Central memory CD8-positive, alpha-beta T cell (primary cell): ENCODE measurements around the gene SNAPC4.

Experiments
- ATAC-seq: fragments of 150-1000 bp; cut with Tn5 transposase; replicated peaks from 2 replicates; pipeline ENCODE4 v1.10.0; 2022; ENCODE audit warnings: mild to moderate bottlenecking, moderate FRiP score, moderate number of reproducible peaks; ENCODE audit not compliant: poor library complexity, severe bottlenecking; ENCODE audit errors: extremely low read depth
- DNase-seq, 2 donors: peaks; one replicate each; pipeline ENCODE4 v3.0.0; 2021; ENCODE audit warnings: low spot score in 2 of 2
- H3K27ac Mint-ChIP-seq: one replicate; pipeline ENCODE4 v1.8.0; 2022; ENCODE audit warnings: low read depth, mild to moderate bottlenecking, moderate library complexity, mixed read lengths
- H3K27me3 Mint-ChIP-seq: one replicate; pipeline ENCODE4 v1.8.0; 2022; ENCODE audit warnings: mixed read lengths
- H3K36me3 Mint-ChIP-seq: one replicate; pipeline ENCODE4 v1.8.0; 2022; ENCODE audit warnings: mild to moderate bottlenecking, moderate library complexity, mixed read lengths; ENCODE audit not compliant: insufficient read depth
- H3K4me1 Mint-ChIP-seq: one replicate; pipeline ENCODE4 v1.8.0; 2022; ENCODE audit warnings: mixed read lengths
- H3K4me3 Mint-ChIP-seq: one replicate; pipeline ENCODE4 v1.8.0; 2022; ENCODE audit warnings: mild to moderate bottlenecking, moderate library complexity, mixed read lengths
- H3K9me3 Mint-ChIP-seq: one replicate; pipeline ENCODE4 v1.8.0; 2022; ENCODE audit warnings: mixed read lengths

Gene SNAPC4

GRCh38 chr9:136400038-136400834 is at the start of gene SNAPC4:
Gene SNAPC4 (minus strand): TSS chr9:136400170. CDS start chr9:136398428, 1,742 bp downstream.
- H3K36me3 Mint-ChIP-seq = peaks cover 20% of the 10 kb centered on the region
- DNase-seq (peak; percentile 70 to 77), ATAC-seq (peak; percentile 45)
- no peaks in the 10 kb centered on the region for H3K27me3 Mint-ChIP-seq
- H3K4me3 Mint-ChIP-seq = peak within 1 kb of the TSS; percentile 78
- H3K27ac Mint-ChIP-seq = peak within 1 kb of the TSS; percentile 72
- peaks cover 32% of the 10 kb centered on the region for H3K4me1 Mint-ChIP-seq
- H3K9me3 Mint-ChIP-seq = no peaks in the 10 kb centered on the region

- peaks cover 5% of the 10 kb centered on the region for H3K4me1 Mint-ChIP-seq
- no peaks in the 10 kb centered on the region for H3K9me3 Mint-ChIP-seq
- DNase-seq (no peak), ATAC-seq (no peak)
- no peak overlapping the region for H3K4me3 Mint-ChIP-seq
- H3K27ac Mint-ChIP-seq = peak overlapping the region; percentile 41
- H3K36me3 Mint-ChIP-seq = peaks cover 76% of the 10 kb centered on the region
- no peaks in the 10 kb centered on the region for H3K27me3 Mint-ChIP-seq
Observed at GRCh38 chr9:136448655-136449054, 48.7 kb upstream of the SNAPC4 start.

GRCh38 chr9:136447173-136447778 is 47.3 kb upstream of the SNAPC4 start:
- no peak for ATAC-seq
- Mint-ChIP-seq H3K9me3 (no peaks in the 10 kb centered on the region), H3K27me3 (no peaks in the 10 kb centered on the region), H3K27ac (no peak overlapping the region), H3K36me3 (peaks cover 69% of the 10 kb centered on the region), H3K4me3 (no peak overlapping the region), H3K4me1 (peaks cover 5% of the 10 kb centered on the region)
- DNase-seq = no peak

- Mint-ChIP-seq H3K4me3 (no peak overlapping the region), H3K36me3 (peaks cover 66% of the 10 kb centered on the region), H3K4me1 (peaks cover 5% of the 10 kb centered on the region), H3K27ac (no peak overlapping the region), H3K9me3 (no peaks in the 10 kb centered on the region), H3K27me3 (no peaks in the 10 kb centered on the region)
- ATAC-seq = no peak
- DNase-seq = no peak
Observed at GRCh38 chr9:136445799-136446198, 45.8 kb upstream of the SNAPC4 start.

- Mint-ChIP-seq H3K27me3 (no peaks in the 10 kb centered on the region), H3K9me3 (no peaks in the 10 kb centered on the region)
Observed at GRCh38 chr9:136444102-136444501, 44.1 kb upstream of the SNAPC4 start.

GRCh38 chr9:136443687-136444086 is 43.7 kb upstream of the SNAPC4 start:
- peaks cover 57% of the 10 kb centered on the region for H3K36me3 Mint-ChIP-seq
- H3K4me3 Mint-ChIP-seq = no peak overlapping the region
- H3K4me1 Mint-ChIP-seq = peaks cover 5% of the 10 kb centered on the region
- DNase-seq (no peak), ATAC-seq (no peak)
- H3K27ac Mint-ChIP-seq = no peak overlapping the region
- H3K27me3 Mint-ChIP-seq = no peaks in the 10 kb centered on the region
- no peaks in the 10 kb centered on the region for H3K9me3 Mint-ChIP-seq

More at GRCh38 chr9:136444102-136444501, 44.1 kb upstream of the SNAPC4 start:
- ATAC-seq (no peak), DNase-seq (no peak)
- Mint-ChIP-seq H3K4me1 (peaks cover 5% of the 10 kb centered on the region), H3K36me3 (peaks cover 57% of the 10 kb centered on the region), H3K4me3 (no peak overlapping the region), H3K27ac (no peak overlapping the region)

GRCh38 chr9:136443087-136443486 is 43.1 kb upstream of the SNAPC4 start:
- H3K4me3 Mint-ChIP-seq = no peak overlapping the region
- DNase-seq = no peak
- no peaks in the 10 kb centered on the region for H3K27me3 Mint-ChIP-seq
- no peaks in the 10 kb centered on the region for H3K9me3 Mint-ChIP-seq
- peak overlapping the region; percentile 35 for H3K27ac Mint-ChIP-seq
- peaks cover 9% of the 10 kb centered on the region for H3K4me1 Mint-ChIP-seq
- ATAC-seq = no peak
- H3K36me3 Mint-ChIP-seq = peaks cover 51% of the 10 kb centered on the region

- H3K36me3 Mint-ChIP-seq = peaks cover 43% of the 10 kb centered on the region
- H3K4me1 Mint-ChIP-seq = peaks cover 15% of the 10 kb centered on the region
- DNase-seq (no peak), ATAC-seq (no peak)
- H3K27ac Mint-ChIP-seq = peak overlapping the region; percentile 35
- no peaks in the 10 kb centered on the region for H3K9me3 Mint-ChIP-seq
- no peak overlapping the region for H3K4me3 Mint-ChIP-seq
- H3K27me3 Mint-ChIP-seq = no peaks in the 10 kb centered on the region
Observed at GRCh38 chr9:136442265-136442664, 42.3 kb upstream of the SNAPC4 start.

- ATAC-seq (no peak), DNase-seq (no peak)
- no peaks in the 10 kb centered on the region for H3K27me3 Mint-ChIP-seq
- H3K4me3 Mint-ChIP-seq = no peak overlapping the region
- peaks cover 19% of the 10 kb centered on the region for H3K4me1 Mint-ChIP-seq
- peaks cover 39% of the 10 kb centered on the region for H3K36me3 Mint-ChIP-seq
- H3K27ac Mint-ChIP-seq = no peak overlapping the region
- no peaks in the 10 kb centered on the region for H3K9me3 Mint-ChIP-seq
Observed at GRCh38 chr9:136441681-136442245, 41.8 kb upstream of the SNAPC4 start.

- ATAC-seq (no peak), DNase-seq (no peak)
- H3K27me3 Mint-ChIP-seq = no peaks in the 10 kb centered on the region
- peaks cover 39% of the 10 kb centered on the region for H3K36me3 Mint-ChIP-seq
- H3K9me3 Mint-ChIP-seq = no peaks in the 10 kb centered on the region
- no peak overlapping the region for H3K27ac Mint-ChIP-seq
- peak overlapping the region; percentile 51 for H3K4me3 Mint-ChIP-seq
- H3K4me1 Mint-ChIP-seq = peaks cover 20% of the 10 kb centered on the region
Observed at GRCh38 chr9:136441191-136441680, 41.3 kb upstream of the SNAPC4 start.

- peaks cover 27% of the 10 kb centered on the region for H3K4me1 Mint-ChIP-seq
- H3K9me3 Mint-ChIP-seq = no peaks in the 10 kb centered on the region
- H3K27me3 Mint-ChIP-seq = no peaks in the 10 kb centered on the region
- H3K27ac Mint-ChIP-seq = peak within 1 kb of the TSS; percentile 76
- peaks cover 34% of the 10 kb centered on the region for H3K36me3 Mint-ChIP-seq
- DNase-seq (peak; percentile 75 to 80), ATAC-seq (peak; percentile 82)
- peak within 1 kb of the TSS; percentile 85 for H3K4me3 Mint-ChIP-seq
Observed at GRCh38 chr9:136439481-136440408, 39.8 kb upstream of the SNAPC4 start, which contains the start of gene INPP5E. Gene INPP5E (minus strand): TSS chr9:136439845. CDS start chr9:136439419, 426 bp downstream.
